ENCODE results near the gene MMP25.
"Not testable (repeated sequence)": the region's sequence is repeated elsewhere in the genome, so short reads cannot be mapped to it uniquely, and the experiment has no call there.

The MMP25 gene

GRCh38 chr16:3073448-3073847, 27.1 kb downstream of the MMP25 start:
- DNase-seq (ENCODE audit: low spot score): no peak

GRCh38 chr16:3074860-3075522, 28.6 kb downstream of the MMP25 start:
- peak; percentile 37 for DNase-seq (ENCODE audit: low spot score)

GRCh38 chr16:3075523-3075915, 29.2 kb downstream of the MMP25 start:
- DNase-seq (ENCODE audit: low spot score): no peak

GRCh38 chr16:3075946-3076345, 29.6 kb downstream of the MMP25 start:
- not testable (repeated sequence) for DNase-seq (ENCODE audit: low spot score)

GRCh38 chr16:3076577-3076976, 30.2 kb downstream of the MMP25 start:
- DNase-seq (ENCODE audit: low spot score): no peak

- DNase-seq (ENCODE audit: low spot score): no peak
These were observed 33.7 kb downstream of the MMP25 start for GRCh38 chr16:3080024-3080423.

GRCh38 chr16:3081957-3082356, 35.6 kb downstream of the MMP25 start:
- not testable (repeated sequence) for DNase-seq (ENCODE audit: low spot score)

- not testable (repeated sequence) for DNase-seq (ENCODE audit: low spot score)
These were observed 37.0 kb downstream of the MMP25 start for GRCh38 chr16:3083408-3083807.

GRCh38 chr16:3084491-3084890, 38.1 kb downstream of the MMP25 start:
- no peak for DNase-seq (ENCODE audit: low spot score)

- no peak for DNase-seq (ENCODE audit: low spot score)
These were observed 38.8 kb downstream of the MMP25 start for GRCh38 chr16:3084969-3085670.

GRCh38 chr16:3085868-3086595, 39.7 kb downstream of the MMP25 start:
- no peak for DNase-seq (ENCODE audit: low spot score)

- DNase-seq (ENCODE audit: low spot score): no peak
These were observed 40.4 kb downstream of the MMP25 start for GRCh38 chr16:3086596-3087242.

- no peak for DNase-seq (ENCODE audit: low spot score)
These were observed 41.2 kb downstream of the MMP25 start for GRCh38 chr16:3087243-3088235.

- no peak for DNase-seq (ENCODE audit: low spot score)
These were observed 42.1 kb downstream of the MMP25 start for GRCh38 chr16:3088450-3088849.

- no peak for DNase-seq (ENCODE audit: low spot score)
These were observed 42.8 kb downstream of the MMP25 start for GRCh38 chr16:3088925-3089716.

- no peak for DNase-seq (ENCODE audit: low spot score)
These were observed 43.6 kb downstream of the MMP25 start for GRCh38 chr16:3089717-3090592.

- no peak for DNase-seq (ENCODE audit: low spot score)
These were observed 45.2 kb downstream of the MMP25 start for GRCh38 chr16:3091551-3091950.

- no peak for DNase-seq (ENCODE audit: low spot score)
These were observed 46.2 kb downstream of the MMP25 start for GRCh38 chr16:3092501-3092941.

- DNase-seq (ENCODE audit: low spot score): peak; percentile 62
These were observed 48.1 kb downstream of the MMP25 start for GRCh38 chr16:3094289-3095027.
